ENCODE results near the gene B4GAT1. TPM values are rescaled to one million over a fixed set of nuclear protein-coding genes. Genes with fewer than 3 reads are reported as not detected.
"Not testable (repeated sequence)": the region's sequence is repeated elsewhere in the genome, so short reads cannot be mapped to it uniquely, and the experiment has no call there.

Gene B4GAT1
- total RNA-seq, result 10 to 100 TPM; 13.4 to 34.6 (median 13.4) TPM
- long read RNA-seq, donor 1, transcript B4GAT1-201 (2 exons, 2,072 nt), result major isoform, 56 of 56 reads
- long read RNA-seq, donor 1, partial matches to known transcripts, result 0 of 56 reads
- long read RNA-seq, donor 1, other reads (novel, unspliced or antisense), result 0 of 56 reads
- long read RNA-seq, donor 2, partial matches to known transcripts, result 0 of 3 reads
- long read RNA-seq, donor 2, other reads (novel, unspliced or antisense), result 0 of 3 reads

DNA sequence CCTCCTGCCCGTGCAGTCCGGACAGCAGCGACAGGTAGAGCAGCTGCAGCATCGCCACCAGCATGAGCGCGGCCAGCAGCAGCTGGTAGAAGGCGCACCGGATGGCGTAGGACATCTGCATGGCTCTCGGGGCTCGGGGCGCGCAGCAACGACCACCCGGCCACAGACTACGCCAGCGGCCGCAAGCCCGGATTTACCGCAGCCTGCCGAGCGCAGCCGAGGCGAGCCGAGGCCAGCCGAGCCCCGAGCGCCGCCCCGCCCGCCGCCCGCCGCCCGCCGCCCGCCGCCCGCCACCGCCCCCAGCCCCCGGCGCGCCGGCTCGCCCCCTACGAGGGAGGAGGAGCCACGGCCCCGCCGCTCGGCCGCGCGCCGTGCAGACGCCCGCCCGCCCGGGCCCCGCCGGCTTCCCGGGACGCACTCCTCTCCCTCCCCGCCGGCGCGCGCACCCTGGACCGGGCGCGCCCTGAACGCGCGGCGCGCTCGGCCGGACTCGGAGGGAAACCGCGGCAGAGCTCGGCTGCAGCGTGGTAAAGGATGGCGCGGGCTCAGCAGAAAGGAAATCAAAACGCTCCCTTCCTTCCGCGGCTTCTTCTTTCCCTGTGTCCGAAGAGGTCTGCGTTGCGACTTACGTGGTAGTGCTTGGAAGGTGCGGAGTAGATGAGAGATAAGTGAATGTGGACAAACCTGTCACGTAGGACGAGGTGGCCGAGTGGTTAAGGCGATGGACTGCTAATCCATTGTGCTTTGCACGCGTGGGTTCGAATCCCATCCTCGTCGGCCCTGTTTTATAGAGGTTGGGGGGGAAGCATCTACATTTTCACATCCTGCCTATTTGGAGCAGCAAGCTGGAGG is at the start of gene B4GAT1:
Gene B4GAT1 (minus strand): TSS at position 205 of the 852 bp plus-strand sequence. CDS start 84 bp downstream, at position 121.
- TF ChIP-seq, protein P1, sequence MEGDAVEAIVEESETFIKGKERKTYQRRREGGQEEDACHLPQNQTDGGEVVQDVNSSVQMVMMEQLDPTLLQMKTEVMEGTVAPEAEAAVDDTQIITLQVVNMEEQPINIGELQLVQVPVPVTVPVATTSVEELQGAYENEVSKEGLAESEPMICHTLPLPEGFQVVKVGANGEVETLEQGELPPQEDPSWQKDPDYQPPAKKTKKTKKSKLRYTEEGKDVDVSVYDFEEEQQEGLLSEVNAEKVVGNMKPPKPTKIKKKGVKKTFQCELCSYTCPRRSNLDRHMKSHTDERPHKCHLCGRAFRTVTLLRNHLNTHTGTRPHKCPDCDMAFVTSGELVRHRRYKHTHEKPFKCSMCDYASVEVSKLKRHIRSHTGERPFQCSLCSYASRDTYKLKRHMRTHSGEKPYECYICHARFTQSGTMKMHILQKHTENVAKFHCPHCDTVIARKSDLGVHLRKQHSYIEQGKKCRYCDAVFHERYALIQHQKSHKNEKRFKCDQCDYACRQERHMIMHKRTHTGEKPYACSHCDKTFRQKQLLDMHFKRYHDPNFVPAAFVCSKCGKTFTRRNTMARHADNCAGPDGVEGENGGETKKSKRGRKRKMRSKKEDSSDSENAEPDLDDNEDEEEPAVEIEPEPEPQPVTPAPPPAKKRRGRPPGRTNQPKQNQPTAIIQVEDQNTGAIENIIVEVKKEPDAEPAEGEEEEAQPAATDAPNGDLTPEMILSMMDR (IDR thresholded peaks at IDR 0.05), result no peak
- peak; percentile 77 to 91 (median 87) for DNase-seq
- ATAC-seq, result peak; percentile 56
- no peaks in the 10 kb centered on the region for H3K9me3 ChIP-seq
- H3K36me3 ChIP-seq (ENCODE audit: low read depth), result no peaks in the 10 kb centered on the region
- H3K4me1 ChIP-seq (ENCODE audit: low read depth), result peaks cover 51% of the 10 kb centered on the region
- peak within 1 kb of the TSS; percentile 62 for H3K4me3 ChIP-seq
- intact Hi-C loops (cut with DNase I, micrococcal nuclease), result no loop called here

DNA sequence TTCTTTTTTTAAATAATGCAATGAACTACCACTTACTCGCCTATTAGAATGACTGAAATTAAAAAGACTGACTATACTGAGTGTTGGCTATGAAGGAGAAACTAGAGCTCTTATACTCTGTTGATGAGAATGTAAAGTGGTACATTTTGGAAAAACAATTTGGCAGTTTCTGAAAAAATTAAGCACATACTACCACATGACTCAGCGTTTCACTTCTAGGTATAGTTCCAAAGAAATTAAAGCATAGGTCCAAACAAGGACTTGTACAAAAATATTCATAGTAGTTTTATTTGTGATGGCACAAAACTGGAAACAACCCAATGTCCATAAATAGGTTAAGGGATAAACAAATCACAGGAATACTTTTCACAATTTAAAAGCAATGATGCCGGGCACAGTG is 46.5 kb upstream of the B4GAT1 start:
- Histone ChIP-seq H3K36me3 (ENCODE audit: low read depth) (no peaks in the 10 kb centered on the region), H3K9me3 (no peaks in the 10 kb centered on the region), H3K4me1 (ENCODE audit: low read depth) (no peaks in the 10 kb centered on the region), H3K4me3 (no peak overlapping the region)
- DNase-seq (no peak), ATAC-seq (no peak)
- intact Hi-C loops (cut with DNase I, micrococcal nuclease), result no loop called here
- TF ChIP-seq, protein P1 (IDR thresholded peaks at IDR 0.05), result no peak

DNA sequence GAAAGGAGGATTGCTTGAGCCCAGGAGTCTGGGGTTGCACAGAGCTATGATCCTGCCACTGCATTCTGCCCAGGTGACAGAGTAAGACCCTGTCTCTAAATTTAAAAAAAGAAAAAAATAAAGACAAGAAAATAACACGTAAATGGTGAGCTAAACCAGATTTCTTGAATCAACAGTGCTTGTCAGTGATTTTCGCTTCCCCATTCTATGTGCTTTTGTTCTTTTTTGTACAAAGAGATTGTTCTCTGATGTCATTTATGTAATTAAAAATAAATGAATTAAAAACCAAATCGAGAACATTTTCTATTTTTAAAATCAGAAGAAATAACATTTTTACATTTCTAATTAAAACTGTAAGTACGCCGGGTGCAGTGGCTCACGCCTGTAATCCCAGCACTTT is 43.9 kb upstream of the B4GAT1 start:
- H3K4me1 ChIP-seq (ENCODE audit: low read depth), result no peaks in the 10 kb centered on the region
- no peak for ATAC-seq

DNA sequence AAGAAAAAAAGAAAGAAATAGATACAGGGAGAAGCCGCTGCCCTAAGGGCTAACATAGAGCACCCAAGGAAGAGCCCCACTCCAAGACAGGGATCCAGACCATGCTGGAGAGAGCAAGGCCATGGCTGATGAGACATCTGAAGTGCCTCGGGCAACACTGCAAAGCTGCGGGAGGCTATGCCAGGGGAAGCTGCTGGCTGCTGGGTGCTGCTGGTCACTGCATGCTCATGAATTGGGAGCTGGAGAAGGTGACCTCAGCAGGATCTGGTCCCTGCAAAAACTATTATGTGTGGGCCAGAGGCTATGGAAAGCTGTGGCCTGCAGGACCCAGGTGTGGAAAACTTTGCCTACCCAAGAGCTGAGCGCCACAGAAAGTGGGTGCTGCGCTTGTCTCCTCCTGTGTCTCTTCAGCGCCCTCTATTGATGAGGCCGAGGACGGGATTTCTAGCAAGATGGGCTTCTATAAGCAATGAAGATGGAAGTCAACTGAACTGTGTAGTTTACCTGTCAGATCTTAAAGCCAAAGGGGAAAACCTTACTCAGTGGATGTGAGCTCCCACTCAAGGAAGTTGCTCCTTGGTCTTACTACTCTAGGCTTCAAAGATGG is 41.5 kb upstream of the B4GAT1 start:
- intact Hi-C loops (cut with DNase I, micrococcal nuclease), result loop anchor here in 1 of 2 donors (10.0 kb wide), 1 partner anchor 74 kb away; the partner anchor contains the start of gene CD248
- Histone ChIP-seq H3K4me3 (no peak overlapping the region), H3K9me3 (no peaks in the 10 kb centered on the region), H3K4me1 (ENCODE audit: low read depth) (no peaks in the 10 kb centered on the region), H3K36me3 (ENCODE audit: low read depth) (no peaks in the 10 kb centered on the region)
- ATAC-seq (peak; percentile 87), DNase-seq (peak in 2 of 3 donors; percentile 68 to 89)
- TF ChIP-seq, protein P1 (IDR thresholded peaks at IDR 0.05), result peak; percentile 69

More for the DNA sequence above, 43.9 kb upstream of the B4GAT1 start:
- intact Hi-C loops (cut with DNase I, micrococcal nuclease), result no loop called here
- TF ChIP-seq, protein P1 (IDR thresholded peaks at IDR 0.05), result no peak
- DNase-seq, result no peak
- H3K9me3 ChIP-seq, result no peaks in the 10 kb centered on the region
- no peaks in the 10 kb centered on the region for H3K36me3 ChIP-seq (ENCODE audit: low read depth)
- H3K4me3 ChIP-seq, result no peak overlapping the region

DNA sequence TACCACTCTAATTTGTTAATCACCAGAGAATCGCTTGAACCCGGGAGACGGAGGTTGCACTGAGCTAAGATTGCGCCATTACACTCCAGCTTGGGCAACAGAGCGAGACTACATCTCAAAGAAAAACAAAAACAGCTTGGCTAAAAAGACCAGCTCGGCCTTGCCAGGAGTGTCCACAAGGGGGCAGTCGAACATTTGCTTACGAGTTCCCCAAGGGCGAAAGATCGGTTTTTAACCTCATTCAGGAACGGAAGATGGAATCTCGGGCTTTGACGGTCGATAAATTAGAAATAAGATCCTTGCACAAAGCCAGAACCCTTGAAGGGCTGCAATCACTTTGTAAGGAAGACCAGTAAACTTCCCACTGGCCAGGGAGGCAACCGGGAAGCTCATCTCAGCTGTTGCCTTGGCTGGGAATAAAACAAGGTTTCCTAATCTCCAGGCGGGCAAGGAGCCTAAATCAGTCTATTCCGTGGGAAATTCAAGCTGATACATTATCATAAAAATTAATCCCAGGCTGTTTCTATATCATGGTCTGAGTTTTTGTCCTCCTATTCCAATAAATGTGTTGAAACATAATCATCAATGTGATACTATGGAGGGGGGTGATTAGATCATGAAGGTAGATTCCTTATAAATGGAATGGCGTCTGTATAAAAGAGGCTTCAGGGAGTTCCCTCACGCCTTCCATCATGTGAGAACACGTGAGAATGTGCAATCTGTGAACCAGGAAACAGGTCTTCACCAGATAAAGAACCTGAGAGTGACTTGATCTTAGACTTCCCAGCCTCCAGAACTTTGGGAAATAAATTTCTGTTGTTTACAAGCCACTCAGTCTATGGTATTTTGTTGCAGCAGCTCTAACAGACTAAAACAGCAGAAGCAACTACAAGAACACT is 39.0 kb upstream of the B4GAT1 start:
- TF ChIP-seq, protein P1 (IDR thresholded peaks at IDR 0.05), result peak; percentile 86

DNA sequence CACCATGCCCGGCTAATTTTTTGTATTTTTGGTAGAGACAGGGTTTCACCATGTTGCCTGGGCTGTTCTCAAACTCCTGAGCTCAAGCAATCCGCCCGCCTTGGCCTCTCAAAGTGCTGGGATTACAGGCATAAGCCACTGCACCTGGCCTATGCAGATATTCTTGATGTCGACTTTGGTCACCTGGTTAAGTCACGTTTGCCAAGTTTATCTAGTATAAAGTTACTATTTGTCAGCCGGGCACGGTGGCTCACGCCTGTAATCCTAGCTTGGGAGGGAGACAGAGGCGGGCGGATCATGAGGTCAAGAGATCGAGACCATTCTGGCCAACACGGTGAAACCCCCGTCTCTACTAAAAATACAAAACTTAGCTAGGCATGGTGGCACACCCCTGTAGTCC is 36.9 kb upstream of the B4GAT1 start:
- intact Hi-C loops (cut with DNase I, micrococcal nuclease), result loop anchor here in 1 of 2 donors (10.0 kb wide), 1 partner anchor 70 kb away; the partner anchor contains the start of gene CD248
- DNase-seq; H3K36me3 ChIP-seq (ENCODE audit: low read depth); H3K4me3 ChIP-seq; ATAC-seq; H3K9me3 ChIP-seq; H3K4me1 ChIP-seq (ENCODE audit: low read depth): not testable (repeated sequence)

More for the DNA sequence above, 39.0 kb upstream of the B4GAT1 start:
- H3K4me3 ChIP-seq, result no peak overlapping the region
- intact Hi-C loops (cut with DNase I, micrococcal nuclease), result loop anchor here in 1 of 2 donors (10.0 kb wide), 1 partner anchor 72 kb away; the partner anchor contains the start of gene CD248
- no peaks in the 10 kb centered on the region for H3K9me3 ChIP-seq
- peak; percentile 75 to 96 (median 85) for DNase-seq
- H3K36me3 ChIP-seq (ENCODE audit: low read depth), result no peaks in the 10 kb centered on the region
- ATAC-seq, result peak; percentile 91
- H3K4me1 ChIP-seq (ENCODE audit: low read depth), result no peaks in the 10 kb centered on the region

DNA sequence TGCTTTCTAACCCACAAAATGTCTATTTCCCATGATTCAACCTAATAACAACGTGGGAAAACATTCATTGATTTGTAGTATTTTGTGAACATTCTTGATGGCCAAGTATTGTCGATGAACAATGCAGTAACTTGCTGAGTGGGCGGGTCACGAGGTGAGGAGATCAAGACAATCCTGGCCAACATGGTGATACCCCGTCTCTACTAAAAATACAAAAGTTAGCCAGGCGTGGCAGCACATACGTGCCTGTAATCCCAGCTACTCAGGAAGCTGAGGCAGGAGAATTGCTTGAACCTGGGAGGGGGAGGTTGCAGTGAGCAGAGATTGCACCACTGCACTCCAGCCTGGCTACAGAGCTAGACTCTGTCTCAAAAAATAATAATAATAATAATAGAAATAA is 32.8 kb upstream of the B4GAT1 start:
- not testable (repeated sequence) for H3K36me3 ChIP-seq (ENCODE audit: low read depth); H3K4me3 ChIP-seq; H3K9me3 ChIP-seq; DNase-seq; H3K4me1 ChIP-seq (ENCODE audit: low read depth); ATAC-seq
- intact Hi-C loops (cut with DNase I, micrococcal nuclease), result loop anchor here in 1 of 2 donors (10.0 kb wide), 1 partner anchor 65 kb away; the partner anchor contains the start of gene CD248

Data from mucosa of descending colon (tissue), 3 donors.